ENCODE measurements around the gene INTS7. TPM values are rescaled to one million over a fixed set of nuclear protein-coding genes. Genes with fewer than 3 reads are reported as not detected.

Gene INTS7, protein sequence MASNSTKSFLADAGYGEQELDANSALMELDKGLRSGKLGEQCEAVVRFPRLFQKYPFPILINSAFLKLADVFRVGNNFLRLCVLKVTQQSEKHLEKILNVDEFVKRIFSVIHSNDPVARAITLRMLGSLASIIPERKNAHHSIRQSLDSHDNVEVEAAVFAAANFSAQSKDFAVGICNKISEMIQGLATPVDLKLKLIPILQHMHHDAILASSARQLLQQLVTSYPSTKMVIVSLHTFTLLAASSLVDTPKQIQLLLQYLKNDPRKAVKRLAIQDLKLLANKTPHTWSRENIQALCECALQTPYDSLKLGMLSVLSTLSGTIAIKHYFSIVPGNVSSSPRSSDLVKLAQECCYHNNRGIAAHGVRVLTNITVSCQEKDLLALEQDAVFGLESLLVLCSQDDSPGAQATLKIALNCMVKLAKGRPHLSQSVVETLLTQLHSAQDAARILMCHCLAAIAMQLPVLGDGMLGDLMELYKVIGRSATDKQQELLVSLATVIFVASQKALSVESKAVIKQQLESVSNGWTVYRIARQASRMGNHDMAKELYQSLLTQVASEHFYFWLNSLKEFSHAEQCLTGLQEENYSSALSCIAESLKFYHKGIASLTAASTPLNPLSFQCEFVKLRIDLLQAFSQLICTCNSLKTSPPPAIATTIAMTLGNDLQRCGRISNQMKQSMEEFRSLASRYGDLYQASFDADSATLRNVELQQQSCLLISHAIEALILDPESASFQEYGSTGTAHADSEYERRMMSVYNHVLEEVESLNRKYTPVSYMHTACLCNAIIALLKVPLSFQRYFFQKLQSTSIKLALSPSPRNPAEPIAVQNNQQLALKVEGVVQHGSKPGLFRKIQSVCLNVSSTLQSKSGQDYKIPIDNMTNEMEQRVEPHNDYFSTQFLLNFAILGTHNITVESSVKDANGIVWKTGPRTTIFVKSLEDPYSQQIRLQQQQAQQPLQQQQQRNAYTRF
- 35.5 TPM for total RNA-seq (2021; ENCODE audit: unreplicated experiment)
- polyA plus RNA-seq (2012; ENCODE audit: insufficient read length) = 13.9 TPM
- percentile 92 among the genes with signal in this experiment for Bru-seq, nascent RNA
- percentile 88 among the genes with signal in this experiment for BruChase-seq, experiment 1, labeled RNA remaining after a 2-hour chase
- percentile 85 among the genes with signal in this experiment for BruChase-seq, experiment 2, labeled RNA remaining after a 6-hour chase
- long read RNA-seq, full-length matches to known transcripts = 34 of 66 reads
- long read RNA-seq, partial matches to known transcripts = 19 of 66 reads
- long read RNA-seq, other reads (novel, unspliced or antisense) = 13 of 66 reads

DNA sequence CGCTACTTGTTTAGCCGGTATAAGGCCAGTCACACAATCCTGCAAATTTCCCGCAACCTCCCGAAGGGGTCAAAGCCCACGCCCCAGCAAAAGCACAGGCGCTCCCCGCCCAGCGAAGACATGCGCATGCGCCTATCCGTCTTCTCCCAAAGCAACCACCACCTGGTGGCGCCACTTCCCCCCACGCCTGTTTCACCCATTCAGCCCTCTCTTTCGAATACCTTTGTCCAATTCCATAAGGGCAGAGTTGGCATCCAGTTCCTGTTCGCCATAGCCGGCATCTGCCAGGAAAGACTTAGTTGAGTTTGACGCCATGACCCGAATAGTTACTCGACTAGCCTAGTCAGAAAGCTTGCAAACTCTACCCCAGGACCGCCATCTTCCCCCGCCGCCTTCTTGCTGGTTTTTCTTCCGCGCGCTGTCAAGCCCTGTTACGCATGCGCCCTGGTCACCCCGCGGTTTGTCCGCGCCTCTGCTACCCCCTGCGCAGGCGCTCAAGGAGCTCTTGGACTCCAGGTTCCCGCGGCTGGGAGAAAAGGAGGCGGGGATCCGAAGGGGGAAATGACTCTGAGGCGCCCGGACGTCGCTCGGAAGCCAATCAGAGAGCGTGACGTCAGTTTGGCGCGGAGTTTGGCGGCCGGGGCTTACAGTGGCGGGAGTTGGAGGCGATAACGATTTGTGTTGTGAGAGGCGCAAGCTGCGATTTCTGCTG, at the start of gene INTS7, which contains the start of gene DTL:
Gene INTS7, minus strand, starts transcription at position 435 of the 712 bp plus-strand sequence. Its CDS starts 120 bp downstream, at position 315.
Gene DTL, plus strand, starts transcription at position 626 of the 712 bp plus-strand sequence. CDS start 143 bp downstream, outside the sequence.
- TSS peak; percentile 83 for BruUV-seq (replicated peaks)
- peaks cover 61% of the 10 kb centered on the region for H3K4me1 ChIP-seq (ENCODE audit: control insufficient read depth, insufficient read depth, low read length)
- ChIA-PET CTCF (interaction anchor here (0.5 to 1.3 kb wide), 11 partner anchors 22 to 797 kb away, joined by 3 to 13 read pairs (median 3); no protein-coding TSS in a partner anchor), POLR2A (interaction anchor here (0.6 to 1.4 kb wide), 5 partner anchors 13 to 355 kb away, joined by 3 to 4 read pairs (median 3); no protein-coding TSS in a partner anchor)
- peak; percentile 94 for ATAC-seq
- H3K4me3 ChIP-seq (ENCODE audit: low read depth in 2 of 2, low read length in 2 of 2) = peak within 1 kb of the TSS; percentile 94 to 97
- H3K9me3 ChIP-seq (ENCODE audit: control insufficient read depth, insufficient read depth, low read depth, low read length) = no peaks in the 10 kb centered on the region
- TF ChIP-seq SIN3A (IDR thresholded peaks at IDR 0.05; ENCODE audit: borderline replicate concordance, insufficient read depth, low read depth, low read length) (peak; percentile 100), POLR2AphosphoS5 (IDR thresholded peaks at IDR 0.05; ENCODE audit: low read depth, low read length) (peak; percentile 95), TCF7L2 (IDR thresholded peaks at IDR 0.05; ENCODE audit: low read depth, low read length) (no peak)
- TF ChIP-seq, protein P1, sequence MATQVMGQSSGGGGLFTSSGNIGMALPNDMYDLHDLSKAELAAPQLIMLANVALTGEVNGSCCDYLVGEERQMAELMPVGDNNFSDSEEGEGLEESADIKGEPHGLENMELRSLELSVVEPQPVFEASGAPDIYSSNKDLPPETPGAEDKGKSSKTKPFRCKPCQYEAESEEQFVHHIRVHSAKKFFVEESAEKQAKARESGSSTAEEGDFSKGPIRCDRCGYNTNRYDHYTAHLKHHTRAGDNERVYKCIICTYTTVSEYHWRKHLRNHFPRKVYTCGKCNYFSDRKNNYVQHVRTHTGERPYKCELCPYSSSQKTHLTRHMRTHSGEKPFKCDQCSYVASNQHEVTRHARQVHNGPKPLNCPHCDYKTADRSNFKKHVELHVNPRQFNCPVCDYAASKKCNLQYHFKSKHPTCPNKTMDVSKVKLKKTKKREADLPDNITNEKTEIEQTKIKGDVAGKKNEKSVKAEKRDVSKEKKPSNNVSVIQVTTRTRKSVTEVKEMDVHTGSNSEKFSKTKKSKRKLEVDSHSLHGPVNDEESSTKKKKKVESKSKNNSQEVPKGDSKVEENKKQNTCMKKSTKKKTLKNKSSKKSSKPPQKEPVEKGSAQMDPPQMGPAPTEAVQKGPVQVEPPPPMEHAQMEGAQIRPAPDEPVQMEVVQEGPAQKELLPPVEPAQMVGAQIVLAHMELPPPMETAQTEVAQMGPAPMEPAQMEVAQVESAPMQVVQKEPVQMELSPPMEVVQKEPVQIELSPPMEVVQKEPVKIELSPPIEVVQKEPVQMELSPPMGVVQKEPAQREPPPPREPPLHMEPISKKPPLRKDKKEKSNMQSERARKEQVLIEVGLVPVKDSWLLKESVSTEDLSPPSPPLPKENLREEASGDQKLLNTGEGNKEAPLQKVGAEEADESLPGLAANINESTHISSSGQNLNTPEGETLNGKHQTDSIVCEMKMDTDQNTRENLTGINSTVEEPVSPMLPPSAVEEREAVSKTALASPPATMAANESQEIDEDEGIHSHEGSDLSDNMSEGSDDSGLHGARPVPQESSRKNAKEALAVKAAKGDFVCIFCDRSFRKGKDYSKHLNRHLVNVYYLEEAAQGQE (IDR thresholded peaks at IDR 0.05; ENCODE audit: insufficient read depth in 1 of 2, low read depth in 2 of 2, low read length in 1 of 2) = 0 out of 4 replicates have a peak, but pooled peaks of 1 of the 2 experiments have one; percentile 25
- TF ChIP-seq, protein P2, sequence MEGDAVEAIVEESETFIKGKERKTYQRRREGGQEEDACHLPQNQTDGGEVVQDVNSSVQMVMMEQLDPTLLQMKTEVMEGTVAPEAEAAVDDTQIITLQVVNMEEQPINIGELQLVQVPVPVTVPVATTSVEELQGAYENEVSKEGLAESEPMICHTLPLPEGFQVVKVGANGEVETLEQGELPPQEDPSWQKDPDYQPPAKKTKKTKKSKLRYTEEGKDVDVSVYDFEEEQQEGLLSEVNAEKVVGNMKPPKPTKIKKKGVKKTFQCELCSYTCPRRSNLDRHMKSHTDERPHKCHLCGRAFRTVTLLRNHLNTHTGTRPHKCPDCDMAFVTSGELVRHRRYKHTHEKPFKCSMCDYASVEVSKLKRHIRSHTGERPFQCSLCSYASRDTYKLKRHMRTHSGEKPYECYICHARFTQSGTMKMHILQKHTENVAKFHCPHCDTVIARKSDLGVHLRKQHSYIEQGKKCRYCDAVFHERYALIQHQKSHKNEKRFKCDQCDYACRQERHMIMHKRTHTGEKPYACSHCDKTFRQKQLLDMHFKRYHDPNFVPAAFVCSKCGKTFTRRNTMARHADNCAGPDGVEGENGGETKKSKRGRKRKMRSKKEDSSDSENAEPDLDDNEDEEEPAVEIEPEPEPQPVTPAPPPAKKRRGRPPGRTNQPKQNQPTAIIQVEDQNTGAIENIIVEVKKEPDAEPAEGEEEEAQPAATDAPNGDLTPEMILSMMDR (IDR thresholded peaks at IDR 0.05) = peak; percentile 98
- DNase-seq (ENCODE audit: low read depth, low spot score) = peak; percentile 97
- peaks cover 14% of the 10 kb centered on the region for H3K36me3 ChIP-seq (ENCODE audit: control insufficient read depth, insufficient read depth, low read length)
- intact Hi-C loops (cut with micrococcal nuclease; ENCODE audit: unreplicated experiment) (loop anchor here (10.0 kb wide), 1 partner anchor 350 kb away; no protein-coding TSS in a partner anchor), in situ Hi-C loops (cut with HindIII; ENCODE audit: low pct_unique_long_range_greater_than_20kb, low sequenced_read_pairs) (no loop called here)
- H3K27ac ChIP-seq (ENCODE audit: low read length) = peak within 1 kb of the TSS; percentile 97
- no peaks in the 10 kb centered on the region for H3K27me3 ChIP-seq (ENCODE audit: control insufficient read depth, insufficient read depth, low read length)
